Fibroblast of villous mesenchyme (primary cell): ENCODE data around the gene ZBTB20. TPM values are rescaled to one million over a fixed set of nuclear protein-coding genes. Genes with fewer than 3 reads are reported as not detected.

Experiments
- DNase-seq: peaks from one replicate; pipeline ENCODE4 v3.0.0-alpha.2; 2010; ENCODE audit warnings: low read depth
- H3K4me3 ChIP-seq: 2 replicates; pipeline ENCODE4 v1.5.1; 2011; ENCODE audit warnings: low read depth, mild to moderate bottlenecking, low read length
- total RNA-seq: library from RNA; depleted of rRNA; stranded (reverse); fragments of >200 nt; gene quantifications from 2 replicates; pipeline ENCODE4 v1.2.3, GENCODE V29; 2012
- TF ChIP-seq, protein P1 (sequence below): IDR thresholded peaks from 2 replicates; pipeline ENCODE4 v1.5.1; 2012; ENCODE audit warnings: low read depth, mild to moderate bottlenecking, low read length; ENCODE audit not compliant: insufficient read depth

The ZBTB20 gene
- total RNA-seq, 1 donor = 28.1 TPM

DNA sequence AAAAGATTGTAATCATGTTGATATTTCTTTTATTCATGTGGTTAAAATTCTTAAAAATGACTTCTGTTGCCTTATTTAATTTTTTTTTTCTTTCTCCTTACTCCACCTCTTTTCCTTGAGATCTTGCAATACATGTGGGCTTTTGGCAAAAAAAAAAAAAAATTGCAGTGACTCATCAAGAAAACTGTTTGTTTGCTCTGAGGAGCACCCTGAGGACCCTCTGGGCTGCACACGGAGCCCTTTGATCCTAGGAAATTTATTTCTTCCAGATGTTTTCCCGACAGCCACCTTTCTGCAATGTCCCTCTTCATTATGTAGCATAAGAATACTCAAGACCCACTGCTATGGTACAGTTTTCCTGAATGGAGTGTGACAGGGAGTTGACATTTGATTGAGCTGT is 371.7 kb downstream of the ZBTB20 start:
- TF ChIP-seq, protein P1, sequence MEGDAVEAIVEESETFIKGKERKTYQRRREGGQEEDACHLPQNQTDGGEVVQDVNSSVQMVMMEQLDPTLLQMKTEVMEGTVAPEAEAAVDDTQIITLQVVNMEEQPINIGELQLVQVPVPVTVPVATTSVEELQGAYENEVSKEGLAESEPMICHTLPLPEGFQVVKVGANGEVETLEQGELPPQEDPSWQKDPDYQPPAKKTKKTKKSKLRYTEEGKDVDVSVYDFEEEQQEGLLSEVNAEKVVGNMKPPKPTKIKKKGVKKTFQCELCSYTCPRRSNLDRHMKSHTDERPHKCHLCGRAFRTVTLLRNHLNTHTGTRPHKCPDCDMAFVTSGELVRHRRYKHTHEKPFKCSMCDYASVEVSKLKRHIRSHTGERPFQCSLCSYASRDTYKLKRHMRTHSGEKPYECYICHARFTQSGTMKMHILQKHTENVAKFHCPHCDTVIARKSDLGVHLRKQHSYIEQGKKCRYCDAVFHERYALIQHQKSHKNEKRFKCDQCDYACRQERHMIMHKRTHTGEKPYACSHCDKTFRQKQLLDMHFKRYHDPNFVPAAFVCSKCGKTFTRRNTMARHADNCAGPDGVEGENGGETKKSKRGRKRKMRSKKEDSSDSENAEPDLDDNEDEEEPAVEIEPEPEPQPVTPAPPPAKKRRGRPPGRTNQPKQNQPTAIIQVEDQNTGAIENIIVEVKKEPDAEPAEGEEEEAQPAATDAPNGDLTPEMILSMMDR = no peak
- H3K4me3 ChIP-seq = no peak overlapping the region
- peak; percentile 61 for DNase-seq

DNA sequence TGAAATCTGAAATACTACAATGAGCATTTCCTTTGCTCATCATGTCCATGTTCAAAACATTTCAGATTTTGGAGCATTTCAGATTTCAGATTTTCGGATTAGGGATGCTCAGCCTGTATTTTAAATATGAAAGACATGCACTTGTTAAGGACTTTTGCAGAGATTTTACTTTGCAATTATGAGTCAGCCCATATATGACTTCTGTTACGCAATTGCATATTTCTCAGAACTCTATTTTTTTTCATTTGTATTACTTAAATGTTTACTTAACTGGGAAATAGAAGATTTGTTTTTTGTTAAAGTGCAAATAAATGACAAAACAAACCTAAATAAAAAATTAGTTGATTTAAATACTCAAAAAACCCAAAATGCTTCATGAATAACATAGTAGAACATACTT is 376.2 kb downstream of the ZBTB20 start:
- TF ChIP-seq, protein P1 = no peak
- peak; percentile 66 for DNase-seq
- no peak overlapping the region for H3K4me3 ChIP-seq

DNA sequence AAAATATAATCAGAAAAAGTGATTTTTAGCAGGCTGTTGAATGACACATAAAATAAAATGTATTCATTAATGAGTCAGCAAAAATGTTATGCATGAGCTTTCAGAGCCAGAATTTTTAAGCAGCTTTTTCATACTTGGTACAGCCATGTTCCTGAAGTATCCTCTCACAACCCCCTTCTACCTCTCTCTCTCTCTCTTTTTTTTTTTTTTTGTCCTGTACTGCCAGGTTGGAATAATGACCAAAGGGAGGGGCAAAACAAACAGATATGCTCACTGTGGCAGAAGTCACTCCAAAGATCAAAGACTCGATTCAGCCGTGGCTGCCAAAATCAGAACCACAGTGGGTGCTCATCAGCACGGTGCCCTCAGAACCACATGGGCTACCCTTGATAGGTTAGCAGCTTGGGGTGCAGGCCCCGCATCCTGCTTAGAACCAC is 383.0 kb downstream of the ZBTB20 start:
- DNase-seq = no peak
- TF ChIP-seq, protein P1 = no peak
- no peak overlapping the region for H3K4me3 ChIP-seq

DNA sequence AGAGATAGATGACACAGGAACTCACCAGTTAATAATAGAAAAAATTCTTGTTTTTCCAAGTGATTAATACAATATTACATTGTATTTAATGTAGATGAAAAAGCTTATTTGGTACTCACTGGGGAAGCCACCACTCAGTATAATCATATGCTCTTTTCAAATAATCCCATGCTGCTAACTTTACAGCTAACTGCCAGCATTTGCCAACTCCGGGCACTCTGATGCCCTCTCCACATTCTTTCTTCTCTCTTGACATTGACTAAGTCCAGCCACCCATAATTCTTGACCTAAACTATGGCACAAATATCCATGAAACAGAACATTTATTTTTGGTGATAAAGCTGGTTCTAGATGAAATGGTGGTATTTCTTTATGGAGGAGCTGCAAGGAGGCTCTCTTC is 384.9 kb downstream of the ZBTB20 start:
- DNase-seq = no peak
- TF ChIP-seq, protein P1 = no peak
- no peak overlapping the region for H3K4me3 ChIP-seq

DNA sequence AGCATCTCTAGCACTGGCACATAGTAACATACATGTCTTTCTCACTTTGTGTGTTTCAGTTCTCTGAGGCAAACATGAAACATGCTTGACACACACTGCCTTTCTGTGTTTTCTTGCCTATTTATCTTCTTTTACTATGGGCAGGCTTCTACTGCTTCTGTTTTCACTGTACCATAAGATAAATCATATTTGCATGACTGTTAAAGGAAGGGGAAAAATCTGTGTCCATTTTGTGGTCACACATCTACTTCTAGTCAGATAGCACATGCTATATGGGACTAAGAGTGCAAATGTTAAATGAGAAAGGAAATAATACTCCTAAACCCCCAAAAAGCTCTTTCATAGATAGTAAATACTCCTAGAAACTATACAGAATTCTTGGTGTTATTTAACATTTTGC is 386.4 kb downstream of the ZBTB20 start:
- H3K4me3 ChIP-seq = no peak overlapping the region
- no peak for DNase-seq
- TF ChIP-seq, protein P1 = no peak

DNA sequence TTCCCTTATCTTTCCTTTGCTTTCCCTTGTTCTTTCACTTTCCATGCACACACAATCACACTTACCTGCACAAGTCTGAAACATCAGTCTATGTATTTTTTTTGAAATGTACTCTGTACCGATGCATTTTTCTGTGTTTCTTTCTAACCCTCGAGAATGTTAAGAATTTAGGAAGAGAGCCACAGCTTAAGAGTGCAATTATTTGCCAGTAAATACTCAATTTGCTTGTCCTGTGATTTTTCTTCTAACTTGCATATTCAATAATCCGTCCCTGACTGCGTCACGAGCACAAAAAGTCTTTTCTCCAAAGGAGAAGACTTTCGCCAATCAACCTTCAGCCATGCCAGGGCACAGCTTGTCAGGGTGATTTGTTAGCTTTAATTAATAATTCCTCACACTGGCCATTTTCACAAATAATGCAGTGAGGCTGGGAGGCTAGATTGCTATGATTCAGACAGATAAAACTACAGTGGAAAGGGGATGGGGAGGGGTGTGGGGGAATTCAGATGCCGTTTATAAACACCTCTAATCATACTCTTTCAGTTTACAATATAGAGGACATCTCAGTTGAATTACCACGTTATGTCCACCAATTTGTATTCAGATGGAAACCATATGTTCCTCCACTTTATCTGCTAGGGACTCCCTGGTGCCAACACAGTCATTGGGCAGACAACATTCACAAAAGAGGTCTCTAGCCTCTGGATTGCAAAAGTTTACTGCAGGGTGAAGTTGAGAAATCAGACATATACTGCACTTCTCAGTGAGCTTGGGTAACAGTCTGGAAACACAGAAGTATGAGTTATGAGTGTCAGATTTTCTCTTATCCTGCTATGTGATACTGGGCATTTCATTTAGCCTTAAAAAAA is 388.0 kb downstream of the ZBTB20 start:
- DNase-seq = peak; percentile 69
- peak overlapping the region; percentile 14 for H3K4me3 ChIP-seq
- TF ChIP-seq, protein P1 = no peak
